ENCODE measurements around the gene ARRDC3. TPM values are rescaled to one million over a fixed set of nuclear protein-coding genes. Genes with fewer than 3 reads are reported as not detected.
A peak's percentile ranks its signal among the peaks of the same experiment; 100 is the strongest.

The ARRDC3 gene
- total RNA-seq, 4 donors from 2014 or later, result 168 to 289 (median 228) TPM

DNA sequence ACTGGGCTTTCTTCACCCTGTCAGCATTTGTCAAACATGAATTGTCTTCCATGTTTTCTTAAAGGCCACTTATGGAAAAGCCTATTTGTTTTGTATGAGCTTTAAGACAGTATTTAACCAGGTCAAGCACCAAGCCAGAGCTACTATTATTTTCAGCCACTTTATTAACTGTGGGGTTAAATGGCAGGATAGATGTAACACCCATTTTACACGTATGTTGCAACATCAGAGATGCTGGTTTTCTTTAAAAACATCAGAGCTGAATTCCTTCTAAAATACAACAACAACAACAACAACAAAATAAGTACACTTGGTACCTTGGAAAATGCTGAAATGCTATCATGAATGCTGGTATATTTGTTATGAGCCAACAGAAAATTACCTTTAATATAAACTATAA, 13.6 kb downstream of the ARRDC3 start:
- Histone ChIP-seq H3K27ac (peak overlapping the region; percentile 40 to 100 (median 100)), H3K27me3 (no peaks in the 10 kb centered on the region), H3K9me3 (no peaks in the 10 kb centered on the region), H3K36me3 (peaks cover 41 to 53% of the 10 kb centered on the region in 2 donors), H3K4me1 (peaks cover 49 to 50% of the 10 kb centered on the region in 2 donors), H3K4me3 (replicated peaks in 1 of 3) (no peak overlapping the region)
- intact Hi-C loops (cut with DNase I), result no loop called here
- TF ChIP-seq, protein P1, sequence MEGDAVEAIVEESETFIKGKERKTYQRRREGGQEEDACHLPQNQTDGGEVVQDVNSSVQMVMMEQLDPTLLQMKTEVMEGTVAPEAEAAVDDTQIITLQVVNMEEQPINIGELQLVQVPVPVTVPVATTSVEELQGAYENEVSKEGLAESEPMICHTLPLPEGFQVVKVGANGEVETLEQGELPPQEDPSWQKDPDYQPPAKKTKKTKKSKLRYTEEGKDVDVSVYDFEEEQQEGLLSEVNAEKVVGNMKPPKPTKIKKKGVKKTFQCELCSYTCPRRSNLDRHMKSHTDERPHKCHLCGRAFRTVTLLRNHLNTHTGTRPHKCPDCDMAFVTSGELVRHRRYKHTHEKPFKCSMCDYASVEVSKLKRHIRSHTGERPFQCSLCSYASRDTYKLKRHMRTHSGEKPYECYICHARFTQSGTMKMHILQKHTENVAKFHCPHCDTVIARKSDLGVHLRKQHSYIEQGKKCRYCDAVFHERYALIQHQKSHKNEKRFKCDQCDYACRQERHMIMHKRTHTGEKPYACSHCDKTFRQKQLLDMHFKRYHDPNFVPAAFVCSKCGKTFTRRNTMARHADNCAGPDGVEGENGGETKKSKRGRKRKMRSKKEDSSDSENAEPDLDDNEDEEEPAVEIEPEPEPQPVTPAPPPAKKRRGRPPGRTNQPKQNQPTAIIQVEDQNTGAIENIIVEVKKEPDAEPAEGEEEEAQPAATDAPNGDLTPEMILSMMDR (IDR thresholded peaks at IDR 0.05), result no peak
- TF ChIP-seq POLR2A (IDR thresholded peaks at IDR 0.05), result no peak
- 36 to 43% methylated on average over 1 of the region's 1 CpG for WGBS, 2 donors
- DNase-seq, result no peak

DNA sequence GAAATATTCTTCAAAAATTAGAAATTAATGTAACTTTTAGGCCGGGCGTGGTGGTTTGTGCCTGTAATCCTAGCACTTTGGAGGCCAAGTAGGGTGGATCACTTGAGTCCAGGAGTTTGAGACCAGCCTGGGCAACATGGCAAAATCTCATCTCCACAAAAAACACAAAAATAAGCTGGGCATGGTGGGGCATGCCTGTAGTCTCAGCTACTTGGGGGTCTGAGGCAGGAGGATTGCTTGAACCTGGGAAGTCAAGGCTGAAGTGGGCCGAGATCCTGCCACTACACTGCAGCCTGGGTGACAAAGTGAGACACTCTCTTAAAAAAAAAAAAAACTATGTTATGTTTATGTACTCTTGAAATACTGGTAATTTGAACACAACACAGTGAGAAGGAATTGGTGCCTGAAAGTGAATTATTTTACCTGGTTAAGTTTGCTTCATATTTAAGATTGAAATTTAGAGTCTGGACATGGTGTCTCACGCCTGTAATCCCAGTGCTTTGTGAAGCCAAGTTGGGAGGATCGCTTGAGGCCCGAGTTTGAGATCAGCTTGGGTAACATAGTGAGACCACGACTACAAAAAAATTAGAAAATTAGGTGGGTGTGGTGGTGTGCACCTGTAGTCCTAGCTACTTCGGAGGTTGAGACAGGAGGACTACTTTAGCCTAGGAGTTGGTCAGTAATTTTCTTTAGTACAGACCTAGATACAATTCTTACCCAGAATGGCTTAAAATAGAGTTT, 15.0 kb downstream of the ARRDC3 start:
- H3K4me1 ChIP-seq, result peaks cover 41 to 44% of the 10 kb centered on the region in 2 donors
- intact Hi-C loops (cut with DNase I), result no loop called here
- DNase-seq, result no peak
- H3K9me3 ChIP-seq, result no peaks in the 10 kb centered on the region
- no peaks in the 10 kb centered on the region for H3K27me3 ChIP-seq
- H3K36me3 ChIP-seq, result peaks cover 32 to 49% of the 10 kb centered on the region in 2 donors
- 94 to 97% methylated on average over 8 of the region's 8 CpGs for WGBS, 2 donors
- peak overlapping the region in 1 of 3 donors; percentile 100 for H3K27ac ChIP-seq
- TF ChIP-seq, protein P1 (IDR thresholded peaks at IDR 0.05), result no peak
- TF ChIP-seq POLR2A (IDR thresholded peaks at IDR 0.05), result no peak
- no peak overlapping the region for H3K4me3 ChIP-seq (replicated peaks in 1 of 3)

DNA sequence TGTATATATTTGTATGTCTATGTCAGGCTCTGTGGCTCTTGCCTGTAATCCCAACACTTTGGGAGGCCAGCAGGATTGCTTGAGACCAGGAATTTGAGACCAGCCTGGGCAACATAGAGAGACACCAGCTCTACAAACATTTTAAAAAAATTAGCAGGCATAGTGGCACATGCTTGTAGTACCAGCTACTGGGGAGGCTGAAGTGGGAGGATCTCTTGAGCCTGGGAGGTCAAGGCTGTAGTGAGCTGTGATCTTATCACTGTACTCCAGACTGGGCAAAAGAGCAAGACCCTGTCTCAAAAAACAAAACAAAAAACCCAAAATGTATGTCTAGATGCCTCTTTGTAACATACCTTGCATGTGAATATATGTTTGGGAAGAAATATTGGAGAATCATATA, 15.8 kb downstream of the ARRDC3 start:
- TF ChIP-seq, protein P1 (IDR thresholded peaks at IDR 0.05), result no peak
- TF ChIP-seq POLR2A (IDR thresholded peaks at IDR 0.05), result no peak
- no peaks in the 10 kb centered on the region for H3K9me3 ChIP-seq
- H3K36me3 ChIP-seq, result peaks cover 26 to 42% of the 10 kb centered on the region in 2 donors
- intact Hi-C loops (cut with DNase I), result no loop called here
- H3K4me1 ChIP-seq, result peaks cover 34 to 36% of the 10 kb centered on the region in 2 donors
- peak overlapping the region in 1 of 3 donors; percentile 100 for H3K27ac ChIP-seq
- no peaks in the 10 kb centered on the region for H3K27me3 ChIP-seq
- DNase-seq, result no peak
- H3K4me3 ChIP-seq (replicated peaks in 1 of 3), result no peak overlapping the region

DNA sequence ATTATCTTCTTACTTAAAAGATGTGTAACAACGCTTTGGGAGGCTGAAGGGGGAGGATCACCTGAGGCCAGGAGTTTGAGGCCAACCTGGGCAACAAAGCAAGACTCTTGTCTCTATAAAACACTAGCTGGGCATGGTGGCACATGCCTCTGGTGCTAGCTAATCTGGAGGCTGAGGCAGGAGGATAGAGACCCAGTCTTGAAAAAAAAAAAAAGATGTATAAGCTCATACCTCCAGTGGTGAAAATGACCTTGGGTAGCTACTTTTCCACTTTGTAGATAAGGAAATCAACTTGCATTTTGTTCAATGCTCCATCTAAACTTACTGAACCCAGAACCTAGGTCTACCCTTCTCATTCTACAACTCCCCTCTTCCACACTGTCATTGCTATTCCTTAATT, 16.6 kb downstream of the ARRDC3 start:
- intact Hi-C loops (cut with DNase I), result no loop called here
- Histone ChIP-seq H3K9me3 (no peaks in the 10 kb centered on the region), H3K27ac (no peak overlapping the region), H3K36me3 (peaks cover 19 to 36% of the 10 kb centered on the region in 2 donors), H3K4me1 (peaks cover 26 to 28% of the 10 kb centered on the region in 2 donors), H3K27me3 (no peaks in the 10 kb centered on the region), H3K4me3 (replicated peaks in 1 of 3) (no peak overlapping the region)
- no peak for DNase-seq
- WGBS, 2 donors, result 96 to 97% methylated on average over 1 of the region's 1 CpG
- TF ChIP-seq, protein P1 (IDR thresholded peaks at IDR 0.05), result no peak
- no peak for TF ChIP-seq POLR2A (IDR thresholded peaks at IDR 0.05)

DNA sequence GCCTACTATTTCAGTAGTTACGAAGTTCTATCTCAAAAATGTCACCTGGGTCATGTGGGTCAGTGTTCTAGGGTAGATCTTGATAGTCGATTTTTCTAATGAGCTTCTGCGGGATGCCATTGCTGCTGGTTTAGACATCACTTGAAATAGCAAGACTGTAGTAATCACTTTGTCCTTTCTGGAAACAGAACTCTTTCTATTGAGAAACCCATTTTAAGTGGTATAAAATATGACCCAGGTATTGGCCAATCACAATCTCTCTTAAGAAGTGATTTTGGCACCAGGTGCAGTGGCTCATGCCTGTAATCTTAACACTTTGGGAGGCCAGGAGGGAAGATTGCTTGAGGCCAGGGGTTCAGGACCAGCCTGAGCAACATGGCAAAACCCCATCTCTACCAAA, 17.6 kb downstream of the ARRDC3 start:
- intact Hi-C loops (cut with DNase I), result no loop called here
- peaks cover 8 to 25% of the 10 kb centered on the region in 2 donors for H3K36me3 ChIP-seq
- H3K27me3 ChIP-seq, result no peaks in the 10 kb centered on the region
- H3K27ac ChIP-seq, result peak overlapping the region in 1 of 3 donors; percentile 16
- WGBS, 2 donors, result 79 to 88% methylated on average over 3 of the region's 3 CpGs
- no peak for DNase-seq
- no peaks in the 10 kb centered on the region for H3K9me3 ChIP-seq
- H3K4me1 ChIP-seq, result peaks cover 18 to 20% of the 10 kb centered on the region in 2 donors
- H3K4me3 ChIP-seq (replicated peaks in 1 of 3), result no peak overlapping the region
- TF ChIP-seq, protein P1 (IDR thresholded peaks at IDR 0.05), result no peak
- TF ChIP-seq POLR2A (IDR thresholded peaks at IDR 0.05), result no peak
